Measurements from ENCODE around the gene MRPS7.

- TF ChIP-seq CTCF (IDR thresholded peaks at IDR 0.05): no peak
- no peak for TF ChIP-seq POLR2A (IDR thresholded peaks at IDR 0.05)
- TF ChIP-seq POLR2AphosphoS5 (IDR thresholded peaks at IDR 0.05): no peak
Observed at GRCh38 chr17:75232786-75233185, 28.9 kb upstream of the MRPS7 start.

Data from stomach (tissue), 4 donors.